ENCODE data around the gene SKA1. TPM values are rescaled to one million over a fixed set of nuclear protein-coding genes. Genes with fewer than 3 reads are reported as not detected.
"Not testable (repeated sequence)": the region's sequence is repeated elsewhere in the genome, so short reads cannot be mapped to it uniquely, and the experiment has no call there.

SKA1 gene
- total and polyA plus RNA-seq, 2 of the 4 experiments (the other 2 are of a cell fraction), result 5.8 to 5.9 TPM

DNA sequence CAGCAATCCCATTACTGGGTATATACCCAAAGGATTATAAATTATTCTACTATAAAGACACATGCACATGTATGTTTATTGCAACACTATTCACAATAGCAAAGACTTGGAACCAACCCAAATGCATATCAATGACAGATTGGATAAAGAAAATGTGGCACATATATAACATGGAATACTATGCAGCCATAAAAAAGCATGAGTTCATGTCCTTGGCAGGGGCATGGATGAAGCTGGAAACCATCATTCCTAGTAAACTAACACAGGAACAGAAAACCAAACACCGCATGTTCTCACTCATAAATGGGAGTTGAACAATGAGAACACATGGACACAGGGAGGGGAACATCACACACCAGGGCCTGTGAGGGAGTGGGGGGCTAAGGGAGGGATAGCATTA lies 61.9 kb downstream of the SKA1 start:
- H2AK5ac ChIP-seq (ENCODE audit: low read depth, low read length); H3K27ac ChIP-seq (ENCODE audit: insufficient read depth, low read length); CTCF ChIA-PET; H3K23ac ChIP-seq (ENCODE audit: low read depth, low read length); H2BK20ac ChIP-seq (ENCODE audit: low read depth, low read length); H3K14ac ChIP-seq (replicated peaks; ENCODE audit: low read depth, low read length); dilution Hi-C loops (cut with HindIII; ENCODE audit: low sequenced_read_pairs, unreplicated experiment); H3K9me3 ChIP-seq (ENCODE audit: control insufficient read depth, insufficient read depth, low read length); H3K4ac ChIP-seq (ENCODE audit: low read depth, low read length); H3K4me3 ChIP-seq (ENCODE audit: insufficient read depth, low read depth, low read length); H3K27me3 ChIP-seq (ENCODE audit: control insufficient read depth, insufficient read depth, low read length); H3K9ac ChIP-seq (ENCODE audit: low read depth, low read length); H3K4me1 ChIP-seq (ENCODE audit: control insufficient read depth, insufficient read depth, low read length); intact Hi-C loops (cut with micrococcal nuclease); H3K36me3 ChIP-seq (ENCODE audit: control insufficient read depth, insufficient read depth, low read length); in situ Hi-C loops (cut with MboI; ENCODE audit: low sequenced_read_pairs); H4K20me1 ChIP-seq (ENCODE audit: insufficient read depth, low read length); H4K8ac ChIP-seq (ENCODE audit: low read depth in 2 of 2, low read length in 2 of 2); H2BK5ac ChIP-seq (ENCODE audit: low read depth, low read length, poor library complexity, severe bottlenecking); H3K79me1 ChIP-seq (ENCODE audit: low read depth in 1 of 2, low read length in 2 of 2); H2AFZ ChIP-seq (replicated peaks; ENCODE audit: low read length, poor library complexity); H3K4me2 ChIP-seq (ENCODE audit: low read depth, low read length); POLR2A ChIA-PET (ENCODE audit: unreplicated experiment); BruUV-seq (replicated peaks); H2BK15ac ChIP-seq (ENCODE audit: low read depth, low read length); H3K56ac ChIP-seq (ENCODE audit: extremely low read depth, insufficient read depth, low read length); ATAC-seq (ENCODE audit: low read depth); H4K5ac ChIP-seq (ENCODE audit: low read depth, low read length); DNase-seq; H4K91ac ChIP-seq (ENCODE audit: insufficient read depth, low read depth, low read length); H2AK9ac ChIP-seq (replicated peaks; ENCODE audit: low read depth, low read length, poor library complexity); H3K9me1 ChIP-seq (ENCODE audit: insufficient read depth, low read length); H3K18ac ChIP-seq (ENCODE audit: low read depth, low read length); H2BK120ac ChIP-seq (ENCODE audit: low read depth, low read length): not testable (repeated sequence)
- no CpG with 5 or more reads among the region's 1 CpG for WGBS, 2 experiments (ENCODE audit: extremely low coverage in 2 of 2, insufficient read length in 1 of 2)

Measured in IMR-90 (cell line).